Liver (tissue), 3 donors: Measurements from ENCODE around the gene MSH6.
A peak's percentile ranks its signal among the peaks of the same experiment; 100 is the strongest.

Source experiments
- CTCF ChIP-seq: fragments of 150-350 bp; IDR thresholded peaks from 2 replicates; pipeline ENCODE4 v1.5.1; 2017; ENCODE audit warnings: improper control_type of control experiment, low read depth, low read length; ENCODE audit not compliant: missing input control
- EGR1 ChIP-seq, 2 donors: IDR thresholded peaks; 2 replicates each; pipeline ENCODE4 v1.6.1; 2016 to 2018; ENCODE audit warnings: antibody characterized with exemption in 2 of 2, low read depth in 2 of 2
- FOXA2 ChIP-seq: IDR thresholded peaks from 2 replicates; pipeline ENCODE4 v1.6.1; 2016; ENCODE audit warnings: antibody characterized with exemption
- GABPA ChIP-seq, 2 donors: IDR thresholded peaks in 1 of 2; conservative IDR thresholded peaks in 1 of 2; 2 replicates each; pipeline ENCODE4 v1.6.1; 2016; ENCODE audit warnings: antibody characterized with exemption in 2 of 2, mild to moderate bottlenecking in 1 of 2, moderate library complexity in 1 of 2
- HNF4A ChIP-seq, 2 donors: conservative IDR thresholded peaks; 2 replicates each; pipeline ENCODE4 v1.6.1; 2016; ENCODE audit warnings: antibody characterized with exemption in 2 of 2, mild to moderate bottlenecking in 2 of 2
- HNF4G ChIP-seq: IDR thresholded peaks from 2 replicates; pipeline ENCODE4 v1.6.1; 2016; ENCODE audit warnings: antibody characterized with exemption
- JUND ChIP-seq, 2 donors: IDR thresholded peaks; 2 replicates each; pipeline ENCODE4 v1.6.1; 2016; ENCODE audit warnings: antibody characterized with exemption in 2 of 2
- MAX ChIP-seq: IDR thresholded peaks from 2 replicates; pipeline ENCODE4 v1.6.1; 2016; ENCODE audit warnings: antibody characterized with exemption
- RAD21 ChIP-seq, 2 donors: IDR thresholded peaks; 2 replicates each; pipeline ENCODE4 v1.6.1; 2016; ENCODE audit warnings: antibody characterized with exemption in 2 of 2, mild to moderate bottlenecking in 2 of 2
- REST ChIP-seq: IDR thresholded peaks from 2 replicates; pipeline ENCODE4 v1.6.1; 2016; ENCODE audit warnings: antibody characterized with exemption, mild to moderate bottlenecking
- RXRA ChIP-seq, 2 donors: IDR thresholded peaks; 2 replicates each; pipeline ENCODE4 v1.6.1; 2017 to 2018; ENCODE audit warnings: antibody characterized with exemption in 2 of 2, mild to moderate bottlenecking in 1 of 2
- TAF1 ChIP-seq: conservative IDR thresholded peaks from 2 replicates; pipeline ENCODE4 v1.6.1; 2016; ENCODE audit warnings: antibody characterized with exemption, mild to moderate bottlenecking
- YY1 ChIP-seq: IDR thresholded peaks from 2 replicates; pipeline ENCODE4 v1.6.1; 2016; ENCODE audit warnings: antibody characterized with exemption, mild to moderate bottlenecking
- donor health status: healthy.
- donor health status: healthy.

GRCh38 chr2:47782671-47783485, at the start of gene MSH6:
- TF ChIP-seq FOXA2, result no peak
- TF ChIP-seq CTCF, result no peak
- TF ChIP-seq REST, result peak; percentile 61
- no peak for TF ChIP-seq JUND (IDR thresholded peaks at IDR 0.05)
- no peak for TF ChIP-seq MAX
- TF ChIP-seq RAD21 (IDR thresholded peaks at IDR 0.05), result no peak
- TF ChIP-seq GABPA (IDR thresholded peaks at IDR 0.05 in 1 of 2, conservative IDR thresholded peaks at IDR 0.05 in 1 of 2), result no peak
- TF ChIP-seq TAF1, result no peak
- TF ChIP-seq HNF4A (conservative IDR thresholded peaks at IDR 0.05), result no peak
- TF ChIP-seq RXRA (IDR thresholded peaks at IDR 0.05), result no peak
- TF ChIP-seq HNF4G, result no peak
- TF ChIP-seq YY1, result no peak
- TF ChIP-seq EGR1 (IDR thresholded peaks at IDR 0.05; ENCODE audit: low read depth in 2 of 2), result no peak
